Hepatocyte (in vitro differentiated cells): ENCODE measurements around the gene PARD3B. TPM values are rescaled to one million over a fixed set of nuclear protein-coding genes. Genes with fewer than 3 reads are reported as not detected.

Experiments
- DNase-seq: peaks from one replicate; pipeline ENCODE4 v3.0.0-alpha.2; 2016; ENCODE audit warnings: low spot score
- H2AFZ ChIP-seq: fragments of 200-600 bp; sonication (generic); 2 replicates; pipeline ENCODE4 v1.6.0; 2016; ENCODE audit warnings: antibody characterized with exemption, mild to moderate bottlenecking
- H3K27ac ChIP-seq: fragments of 200-600 bp; sonication (generic); 2 replicates; pipeline ENCODE4 v1.5.1; 2016; ENCODE audit warnings: mild to moderate bottlenecking
- H3K27me3 ChIP-seq: fragments of 200-600 bp; sonication (generic); 2 replicates; pipeline ENCODE4 v1.6.1; 2016
- H3K36me3 ChIP-seq: fragments of 200-600 bp; sonication (generic); replicated peaks from 2 replicates; pipeline ENCODE4 v1.5.1; 2016; ENCODE audit warnings: low read depth; ENCODE audit not compliant: insufficient read depth
- H3K4me1 ChIP-seq: fragments of 200-600 bp; sonication (generic); 2 replicates; pipeline ENCODE4 v1.5.1; 2016; ENCODE audit warnings: mild to moderate bottlenecking, moderate library complexity; ENCODE audit not compliant: insufficient read depth
- H3K4me2 ChIP-seq: fragments of 200-600 bp; sonication (generic); 2 replicates; pipeline ENCODE4 v1.6.0; 2016
- H3K4me3 ChIP-seq: fragments of 200-600 bp; sonication (generic); 2 replicates; pipeline ENCODE4 v1.5.1; 2016; ENCODE audit warnings: mild to moderate bottlenecking
- H3K79me2 ChIP-seq: fragments of 200-600 bp; sonication (generic); 2 replicates; pipeline ENCODE4 v1.6.0; 2017; ENCODE audit warnings: mild to moderate bottlenecking
- H3K9me2 ChIP-seq: fragments of 200-600 bp; sonication (generic); replicated peaks from 2 replicates; pipeline ENCODE4 v1.6.0; 2017; ENCODE audit warnings: mild to moderate bottlenecking; ENCODE audit not compliant: insufficient read depth
- H3K9me3 ChIP-seq: fragments of 200-600 bp; sonication (generic); 2 replicates; pipeline ENCODE4 v1.5.1; 2016; ENCODE audit warnings: low read depth, mild to moderate bottlenecking
- H4K20me1 ChIP-seq: fragments of 200-600 bp; sonication (generic); 2 replicates; pipeline ENCODE4 v1.6.0; 2016; ENCODE audit warnings: mild to moderate bottlenecking; ENCODE audit not compliant: insufficient read depth, poor library complexity, severe bottlenecking
- EZH2 ChIP-seq: fragments of 200-600 bp; sonication (generic); IDR thresholded peaks from 2 replicates; pipeline ENCODE4 v1.6.1; 2016; ENCODE audit warnings: antibody characterized with exemption, mild to moderate bottlenecking, borderline replicate concordance
- EZH2phosphoT487 ChIP-seq: fragments of 200-600 bp; sonication (generic); IDR thresholded peaks from one replicate; pipeline ENCODE4 v1.6.1; 2018; ENCODE audit warnings: antibody characterized with exemption, mild to moderate bottlenecking, low read depth, moderate library complexity; ENCODE audit not compliant: unreplicated experiment, severe bottlenecking
- WGBS: methylation state at CpG from one replicate; pipeline ENCODE4 v1.1.6; 2016; ENCODE audit warnings: low lambda C conversion rate; ENCODE audit errors: missing lambda C conversion rate; 5-methylcytosine and 5-hydroxymethylcytosine counted together
- polyA plus RNA-seq: library from polyadenylated mRNA; unstranded; fragments of >200 nt; fragmentation: Nextera tagmentation; extraction: Ambion mirVana; gene quantifications from 2 replicates; pipeline ENCODE4 v1.2.1, GENCODE V29; 2016
- total RNA-seq: library from RNA; depleted of rRNA; stranded (reverse); fragments of >200 nt; gene quantifications from 2 replicates; pipeline ENCODE4 v1.2.3, GENCODE V29; 2014
- TF ChIP-seq, protein P1 (sequence below): fragments of 200-600 bp; sonication (generic); IDR thresholded peaks from 2 replicates; pipeline ENCODE4 v1.5.1; 2016; ENCODE audit warnings: antibody characterized with exemption, mild to moderate bottlenecking; ENCODE audit not compliant: poor library complexity

Gene PARD3B
- total and polyA plus RNA-seq, 2 experiments from 2014 or later, result 11.5 to 21.7 TPM

DNA sequence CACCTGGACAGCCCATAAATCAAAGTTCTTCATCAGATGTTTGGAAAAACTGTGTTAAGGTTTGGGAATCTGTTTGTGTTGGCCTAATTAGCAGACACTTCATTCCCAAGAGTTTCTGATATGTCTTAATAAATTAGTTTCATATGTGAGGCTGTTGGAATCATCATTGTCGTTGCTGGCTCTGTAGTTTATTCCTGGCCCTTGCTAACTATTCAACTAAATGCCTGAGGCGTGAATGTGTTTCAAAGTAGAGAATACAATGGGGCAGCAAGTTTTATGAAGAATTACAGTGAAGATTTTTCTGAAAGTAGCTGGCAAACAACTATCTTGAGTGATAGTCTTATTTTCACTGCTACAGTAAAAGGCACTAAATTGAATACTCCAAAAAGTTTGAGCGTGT lies 141.1 kb downstream of the PARD3B start:
- WGBS, result 82% methylated on average over 3 of the region's 3 CpGs
- TF ChIP-seq EZH2 (no peak), EZH2phosphoT487 (no peak)
- H2AFZ ChIP-seq, result no peak overlapping the region
- peaks cover 24% of the 10 kb centered on the region for H3K4me1 ChIP-seq
- no peak overlapping the region for H3K27ac ChIP-seq
- H4K20me1 ChIP-seq, result no peaks in the 10 kb centered on the region
- H3K27me3 ChIP-seq, result no peaks in the 10 kb centered on the region
- no peak overlapping the region for H3K4me2 ChIP-seq
- no peak overlapping the region for H3K4me3 ChIP-seq
- no peak for DNase-seq
- H3K9me2 ChIP-seq, result no peaks in the 10 kb centered on the region
- H3K9me3 ChIP-seq, result no peaks in the 10 kb centered on the region
- H3K79me2 ChIP-seq, result peaks cover 11% of the 10 kb centered on the region
- H3K36me3 ChIP-seq, result no peaks in the 10 kb centered on the region

DNA sequence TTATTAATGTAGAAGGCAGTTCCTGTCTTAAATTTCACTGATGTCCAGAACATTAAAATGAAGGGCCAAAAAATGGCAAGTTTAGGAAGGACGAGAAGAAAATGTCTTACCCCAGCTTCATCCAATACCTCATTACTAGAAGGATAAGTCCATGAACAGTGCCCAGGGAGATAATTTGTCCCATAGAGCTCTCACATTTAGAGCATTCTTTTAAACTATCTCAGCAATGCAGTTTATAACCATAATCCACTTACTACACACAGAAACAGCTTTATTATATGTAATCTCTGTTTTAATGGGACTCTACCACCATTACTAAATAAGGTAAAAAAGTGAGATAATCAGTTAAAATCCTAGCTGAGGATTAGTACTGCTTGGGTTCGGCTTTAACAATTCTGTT lies 142.5 kb downstream of the PARD3B start:
- Histone ChIP-seq H3K9me3 (no peaks in the 10 kb centered on the region), H3K27me3 (no peaks in the 10 kb centered on the region), H3K27ac (peak overlapping the region; percentile 3), H3K9me2 (no peaks in the 10 kb centered on the region), H4K20me1 (no peaks in the 10 kb centered on the region), H3K36me3 (no peaks in the 10 kb centered on the region), H3K4me2 (peak overlapping the region; percentile 1), H3K4me1 (peaks cover 22% of the 10 kb centered on the region), H2AFZ (no peak overlapping the region), H3K4me3 (no peak overlapping the region), H3K79me2 (peaks cover 7% of the 10 kb centered on the region)
- DNase-seq, result no peak
- TF ChIP-seq EZH2phosphoT487 (no peak), EZH2 (no peak)
- TF ChIP-seq, protein P1, sequence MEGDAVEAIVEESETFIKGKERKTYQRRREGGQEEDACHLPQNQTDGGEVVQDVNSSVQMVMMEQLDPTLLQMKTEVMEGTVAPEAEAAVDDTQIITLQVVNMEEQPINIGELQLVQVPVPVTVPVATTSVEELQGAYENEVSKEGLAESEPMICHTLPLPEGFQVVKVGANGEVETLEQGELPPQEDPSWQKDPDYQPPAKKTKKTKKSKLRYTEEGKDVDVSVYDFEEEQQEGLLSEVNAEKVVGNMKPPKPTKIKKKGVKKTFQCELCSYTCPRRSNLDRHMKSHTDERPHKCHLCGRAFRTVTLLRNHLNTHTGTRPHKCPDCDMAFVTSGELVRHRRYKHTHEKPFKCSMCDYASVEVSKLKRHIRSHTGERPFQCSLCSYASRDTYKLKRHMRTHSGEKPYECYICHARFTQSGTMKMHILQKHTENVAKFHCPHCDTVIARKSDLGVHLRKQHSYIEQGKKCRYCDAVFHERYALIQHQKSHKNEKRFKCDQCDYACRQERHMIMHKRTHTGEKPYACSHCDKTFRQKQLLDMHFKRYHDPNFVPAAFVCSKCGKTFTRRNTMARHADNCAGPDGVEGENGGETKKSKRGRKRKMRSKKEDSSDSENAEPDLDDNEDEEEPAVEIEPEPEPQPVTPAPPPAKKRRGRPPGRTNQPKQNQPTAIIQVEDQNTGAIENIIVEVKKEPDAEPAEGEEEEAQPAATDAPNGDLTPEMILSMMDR, result no peak
- 70% methylated on average over 2 of the region's 2 CpGs for WGBS

DNA sequence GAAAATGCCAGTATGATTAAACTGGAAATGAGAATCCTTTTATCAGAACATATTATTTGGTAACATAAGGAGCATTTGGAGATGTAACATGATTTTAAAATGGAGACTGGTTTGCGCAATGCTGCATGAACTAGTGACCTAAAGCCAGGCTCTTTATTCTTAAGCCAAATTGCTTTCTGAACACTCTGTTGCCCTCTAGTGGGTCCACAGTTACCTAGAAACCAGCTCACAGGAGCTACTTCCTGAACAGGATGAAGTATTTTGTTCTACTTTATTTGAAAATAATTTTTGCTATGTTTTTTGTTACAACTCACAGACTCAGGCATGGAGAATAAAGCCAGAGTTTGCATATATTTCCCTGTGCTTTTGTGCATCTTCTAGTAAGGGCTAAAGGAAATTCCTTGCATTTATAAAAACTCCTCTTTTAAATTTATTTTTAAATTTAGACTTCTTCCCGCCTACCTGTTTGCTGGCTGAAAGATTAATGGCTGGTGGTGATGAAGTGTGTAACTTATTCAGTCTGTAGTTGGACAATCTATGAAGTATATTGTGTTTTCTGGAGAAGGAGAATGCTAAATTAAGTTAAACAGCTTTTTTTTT lies 146.7 kb downstream of the PARD3B start:
- Histone ChIP-seq H3K4me3 (no peak overlapping the region), H3K79me2 (peaks cover 2% of the 10 kb centered on the region), H4K20me1 (no peaks in the 10 kb centered on the region), H3K4me1 (peaks cover 6% of the 10 kb centered on the region), H3K36me3 (no peaks in the 10 kb centered on the region), H3K9me3 (no peaks in the 10 kb centered on the region), H3K4me2 (no peak overlapping the region), H2AFZ (no peak overlapping the region), H3K27me3 (no peaks in the 10 kb centered on the region), H3K9me2 (no peaks in the 10 kb centered on the region), H3K27ac (no peak overlapping the region)
- no peak for TF ChIP-seq EZH2phosphoT487
- no peak for TF ChIP-seq EZH2
- TF ChIP-seq, protein P1, result peak; percentile 88
- peak; percentile 85 for DNase-seq
- WGBS, result 70% methylated on average over 2 of the region's 2 CpGs

DNA sequence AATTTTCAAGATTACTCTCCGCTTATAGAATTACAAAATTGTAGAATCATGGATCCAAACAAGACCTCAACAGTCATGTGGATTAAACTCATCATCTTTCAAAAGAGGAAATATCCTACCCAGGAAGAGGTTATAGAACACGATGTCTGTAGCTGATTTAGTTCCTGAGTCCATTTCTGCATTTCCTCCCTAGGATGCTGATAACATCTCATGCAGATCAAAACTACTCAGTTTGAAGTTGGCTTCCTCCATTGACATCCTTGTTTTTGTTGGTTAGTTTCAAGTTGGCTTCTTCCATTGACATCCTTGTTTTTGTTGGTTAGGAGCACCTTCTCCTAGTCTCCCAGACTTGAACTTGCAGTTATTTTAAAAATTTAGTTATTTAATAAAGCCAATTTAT lies 147.5 kb downstream of the PARD3B start:
- H3K9me3 ChIP-seq, result no peaks in the 10 kb centered on the region
- no peak overlapping the region for H3K4me2 ChIP-seq
- peaks cover 3% of the 10 kb centered on the region for H3K79me2 ChIP-seq
- no peak for TF ChIP-seq EZH2phosphoT487
- TF ChIP-seq, protein P1, result no peak
- TF ChIP-seq EZH2, result no peak
- H3K27ac ChIP-seq, result no peak overlapping the region
- no peaks in the 10 kb centered on the region for H4K20me1 ChIP-seq
- 89% methylated on average over 2 of the region's 2 CpGs for WGBS
- H2AFZ ChIP-seq, result no peak overlapping the region
- no peak overlapping the region for H3K4me3 ChIP-seq
- H3K27me3 ChIP-seq, result no peaks in the 10 kb centered on the region
- H3K36me3 ChIP-seq, result no peaks in the 10 kb centered on the region
- H3K4me1 ChIP-seq, result no peaks in the 10 kb centered on the region
- H3K9me2 ChIP-seq, result no peaks in the 10 kb centered on the region
- DNase-seq, result no peak
